ENCODE results near the gene CREG2. TPM values are rescaled to one million over a fixed set of nuclear protein-coding genes. Genes with fewer than 3 reads are reported as not detected.

CREG2 gene
- polyA plus RNA-seq, 1 donor from 2014 or later, result 1.2 TPM

DNA sequence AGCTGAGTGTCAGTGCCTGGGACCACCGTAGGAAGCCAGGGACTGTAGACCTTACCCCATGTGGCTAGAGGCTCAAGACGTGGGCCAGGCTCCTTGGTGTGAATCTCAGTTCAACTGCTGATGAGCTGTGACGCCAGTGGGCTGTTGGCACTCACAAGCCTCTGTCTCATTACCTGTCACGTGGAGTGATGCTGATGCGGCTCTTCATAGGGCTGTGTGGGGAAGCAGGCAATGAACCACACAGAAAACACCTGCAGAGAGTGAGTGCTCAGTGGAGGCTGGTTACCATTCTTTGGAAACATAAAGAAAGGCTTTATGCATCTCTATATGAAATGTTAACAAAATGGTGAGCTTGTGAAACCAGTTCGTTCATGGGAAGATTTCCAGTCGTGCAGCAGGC is 36.1 kb downstream of the CREG2 start:
- Histone ChIP-seq H4K20me1 (ENCODE audit: insufficient read depth) (no peaks in the 10 kb centered on the region), H3K36me3 (ENCODE audit: insufficient read depth, low read length) (no peaks in the 10 kb centered on the region), H3K27ac (ENCODE audit: low read length) (no peak overlapping the region), H2AFZ (ENCODE audit: low read depth, low read length) (no peak overlapping the region), H3K9me2 (ENCODE audit: insufficient read depth, low read length) (no peaks in the 10 kb centered on the region), H3K9ac (ENCODE audit: low read length) (no peak overlapping the region), H3K27me3 (ENCODE audit: insufficient read depth, low read depth, low read length) (no peaks in the 10 kb centered on the region), H3K4me3 (ENCODE audit: low read length) (no peak overlapping the region), H3K9me3 (ENCODE audit: low read length) (no peaks in the 10 kb centered on the region), H3F3A (ENCODE audit: insufficient read depth, low read length, poor library complexity, severe bottlenecking) (no peaks in the 10 kb centered on the region), H3K79me2 (replicated peaks; ENCODE audit: insufficient read depth, low read length) (no peaks in the 10 kb centered on the region), H3K4me2 (ENCODE audit: low read length) (no peak overlapping the region)
- TF ChIP-seq RAD21 (conservative IDR thresholded peaks at IDR 0.05), result no peak
- no peak for TF ChIP-seq POLR2AphosphoS5 (IDR thresholded peaks at IDR 0.05)
- TF ChIP-seq MXI1 (conservative IDR thresholded peaks at IDR 0.05; ENCODE audit: poor library complexity, severe bottlenecking), result no peak
- TF ChIP-seq EP300 (conservative IDR thresholded peaks at IDR 0.05; ENCODE audit: poor library complexity, severe bottlenecking), result no peak
- TF ChIP-seq SMC3 (conservative IDR thresholded peaks at IDR 0.05; ENCODE audit: poor library complexity), result no peak
- no peak for TF ChIP-seq TAF1 (IDR thresholded peaks at IDR 0.05; ENCODE audit: low read depth)
- TF ChIP-seq CTCF (IDR thresholded peaks at IDR 0.05; ENCODE audit: poor library complexity, severe bottlenecking), result no peak
- no peak for TF ChIP-seq EZH2 (IDR thresholded peaks at IDR 0.05; ENCODE audit: borderline replicate concordance, insufficient read depth, low read length, poor library complexity, severe bottlenecking)
- TF ChIP-seq REST (IDR thresholded peaks at IDR 0.05; ENCODE audit: borderline replicate concordance), result no peak

- no peak overlapping the region for H3K27ac ChIP-seq (ENCODE audit: low read length)
- no peak overlapping the region for H2AFZ ChIP-seq (ENCODE audit: low read depth, low read length)
Observed at GRCh38 chr2:101349893-101350662, 37.2 kb downstream of the CREG2 start.

More at GRCh38 chr2:101349893-101350662, 37.2 kb downstream of the CREG2 start:
- no peaks in the 10 kb centered on the region for H3K9me2 ChIP-seq (ENCODE audit: insufficient read depth, low read length)
- H3K9me3 ChIP-seq (ENCODE audit: low read length), result no peaks in the 10 kb centered on the region
- no peaks in the 10 kb centered on the region for H3K79me2 ChIP-seq (replicated peaks; ENCODE audit: insufficient read depth, low read length)
- no peak for TF ChIP-seq EP300 (conservative IDR thresholded peaks at IDR 0.05; ENCODE audit: poor library complexity, severe bottlenecking)
- TF ChIP-seq EZH2 (IDR thresholded peaks at IDR 0.05; ENCODE audit: borderline replicate concordance, insufficient read depth, low read length, poor library complexity, severe bottlenecking), result no peak
- TF ChIP-seq REST (IDR thresholded peaks at IDR 0.05; ENCODE audit: borderline replicate concordance), result no peak
- no peak for TF ChIP-seq MXI1 (conservative IDR thresholded peaks at IDR 0.05; ENCODE audit: poor library complexity, severe bottlenecking)
- no peak for TF ChIP-seq TAF1 (IDR thresholded peaks at IDR 0.05; ENCODE audit: low read depth)
- TF ChIP-seq CTCF (IDR thresholded peaks at IDR 0.05; ENCODE audit: poor library complexity, severe bottlenecking), result no peak
- no peak for TF ChIP-seq RAD21 (conservative IDR thresholded peaks at IDR 0.05)
- no peak for TF ChIP-seq SMC3 (conservative IDR thresholded peaks at IDR 0.05; ENCODE audit: poor library complexity)
- no peak for TF ChIP-seq POLR2AphosphoS5 (IDR thresholded peaks at IDR 0.05)
- H4K20me1 ChIP-seq (ENCODE audit: insufficient read depth), result no peaks in the 10 kb centered on the region
- H3K4me2 ChIP-seq (ENCODE audit: low read length), result no peak overlapping the region
- H3F3A ChIP-seq (ENCODE audit: insufficient read depth, low read length, poor library complexity, severe bottlenecking), result no peaks in the 10 kb centered on the region
- H3K4me3 ChIP-seq (ENCODE audit: low read length), result no peak overlapping the region
- no peak overlapping the region for H3K9ac ChIP-seq (ENCODE audit: low read length)
- no peaks in the 10 kb centered on the region for H3K36me3 ChIP-seq (ENCODE audit: insufficient read depth, low read length)
- no peaks in the 10 kb centered on the region for H3K27me3 ChIP-seq (ENCODE audit: insufficient read depth, low read depth, low read length)

Measured in neural cell (in vitro differentiated cells).